Measurements from ENCODE around the gene SDK1. TPM values are rescaled to one million over a fixed set of nuclear protein-coding genes. Genes with fewer than 3 reads are reported as not detected.

Gene SDK1
- total RNA-seq, 1 donor from 2014 or later, result 7.5 TPM

DNA sequence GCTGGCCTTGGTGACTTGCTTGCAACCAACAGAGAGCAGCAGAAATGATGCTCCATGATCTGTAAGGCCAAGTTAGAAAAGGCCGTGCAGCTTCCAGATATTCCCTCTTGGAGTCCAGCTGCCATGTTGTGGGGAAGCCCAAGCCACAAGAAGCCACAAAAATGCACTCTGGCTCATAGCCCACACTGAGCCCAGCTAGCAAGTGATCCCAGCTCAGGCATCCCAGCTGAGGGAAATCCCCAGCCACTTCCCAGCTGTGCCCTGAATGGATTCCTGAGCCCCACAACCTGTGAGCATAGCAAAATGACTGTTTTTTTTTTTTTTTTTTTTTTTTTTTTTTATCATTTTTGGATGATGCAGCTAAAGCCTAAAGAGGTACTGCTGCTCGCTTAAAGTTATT lies 11.1 kb upstream of the SDK1 start:
- no peak for DNase-seq (ENCODE audit: low spot score)

DNA sequence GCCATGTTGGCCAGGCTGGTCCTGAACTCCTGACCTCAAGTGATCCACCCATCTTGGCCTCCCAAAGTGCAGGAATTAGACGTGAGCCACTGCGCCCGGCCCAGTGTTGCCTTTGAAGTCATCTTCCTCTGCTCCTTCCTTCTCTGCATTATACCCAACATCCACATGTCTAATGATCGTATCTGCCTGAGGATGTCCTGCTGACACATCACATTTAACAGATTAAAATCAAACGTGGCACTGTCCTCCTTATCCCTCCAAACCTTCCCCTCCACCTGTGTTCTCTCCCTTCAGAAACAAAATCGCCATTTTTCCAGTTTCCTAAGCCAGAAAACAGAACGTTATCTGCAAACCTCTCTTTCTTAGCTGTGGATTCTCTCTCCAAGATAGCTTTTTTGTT lies 8.4 kb upstream of the SDK1 start:
- no peak for DNase-seq (ENCODE audit: low spot score)

DNA sequence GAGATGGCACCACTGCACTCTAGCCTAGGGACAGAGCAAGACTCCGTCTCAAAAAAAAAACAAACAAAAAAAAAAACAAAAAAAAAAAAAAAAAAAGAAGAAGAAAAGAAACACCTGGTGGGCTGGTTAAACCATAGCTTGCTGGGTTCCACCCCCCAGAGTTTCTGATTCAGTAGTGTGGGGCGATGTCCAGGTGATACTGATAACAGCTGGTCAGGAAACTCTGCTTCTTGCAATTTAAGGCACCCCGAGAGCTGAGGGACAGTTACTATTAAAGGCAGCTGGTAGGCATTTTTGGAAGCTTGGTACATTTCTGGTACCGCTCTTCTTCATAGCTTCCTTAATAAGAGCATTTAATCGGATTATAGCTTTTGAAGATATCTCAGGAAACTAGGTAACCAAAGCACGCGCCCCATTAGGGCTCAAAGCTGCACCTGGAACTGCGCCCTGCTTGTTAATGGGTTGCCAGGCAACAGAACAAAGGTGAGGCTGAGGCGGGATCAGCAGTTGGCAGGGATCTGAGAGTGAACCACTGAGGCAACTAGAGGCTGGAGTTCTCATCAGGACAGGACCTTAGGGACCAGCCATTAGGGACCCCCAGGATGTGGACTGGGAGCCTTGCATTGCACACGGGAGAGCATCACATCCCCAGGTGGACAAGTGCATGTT lies 6.5 kb upstream of the SDK1 start:
- no peak for DNase-seq (ENCODE audit: low spot score)

DNA sequence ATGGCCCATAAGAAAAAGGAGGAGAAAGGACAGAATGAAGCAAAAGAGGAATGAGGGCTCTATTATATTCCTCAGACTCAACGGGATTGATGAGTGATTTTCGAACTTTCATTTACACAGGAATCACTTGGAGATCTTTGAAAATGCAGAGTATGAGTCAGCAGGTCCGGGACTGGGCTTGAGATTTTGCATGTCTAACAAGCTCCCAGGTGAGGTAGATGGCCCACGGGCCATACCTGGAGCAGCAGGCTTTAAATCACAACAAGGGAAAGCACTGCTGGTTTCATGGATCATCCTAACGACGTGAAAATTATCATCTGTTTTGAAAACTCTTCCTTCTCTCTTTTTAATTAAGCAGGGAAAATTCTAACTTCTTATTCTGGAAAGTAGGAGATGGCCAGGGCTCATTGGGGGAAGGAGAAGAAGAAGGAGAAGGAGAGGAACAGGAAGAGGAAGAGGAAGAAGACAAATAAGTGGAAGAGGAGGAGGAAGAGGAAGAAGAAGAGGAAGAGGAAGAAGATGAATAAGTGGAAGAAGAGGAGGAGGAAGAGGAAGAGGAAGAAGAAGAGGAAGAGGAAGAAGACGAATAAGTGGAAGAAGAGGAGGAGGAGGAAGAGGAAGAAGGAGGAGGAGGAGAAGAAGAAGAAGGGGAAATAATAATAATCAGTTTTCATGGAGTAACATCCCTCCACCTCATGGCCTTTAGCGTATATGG lies 3.8 kb upstream of the SDK1 start:
- DNase-seq (ENCODE audit: low spot score), result no peak

DNA sequence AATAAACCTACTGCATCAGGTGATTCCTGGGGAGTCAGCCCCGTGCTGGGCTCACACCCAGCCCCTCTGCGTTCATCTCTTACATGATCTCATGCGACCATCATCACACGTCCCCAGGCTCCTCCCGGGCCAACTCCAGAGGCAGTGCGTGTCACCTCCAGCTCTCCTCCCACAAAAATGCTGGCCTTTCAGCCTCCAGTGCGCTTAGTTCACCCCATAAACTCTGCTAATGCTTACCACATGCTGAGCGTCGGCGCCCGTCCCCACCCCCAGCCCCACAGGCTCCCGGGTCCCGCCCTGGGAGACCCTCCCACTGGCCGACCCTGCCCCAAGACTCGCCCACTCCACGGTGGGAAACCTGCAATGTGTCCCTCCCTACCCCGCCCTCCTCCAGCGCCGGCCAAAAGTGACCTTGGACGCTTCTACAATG lies 816 bp upstream of the SDK1 start:
- DNase-seq (ENCODE audit: low spot score), result no peak

DNA sequence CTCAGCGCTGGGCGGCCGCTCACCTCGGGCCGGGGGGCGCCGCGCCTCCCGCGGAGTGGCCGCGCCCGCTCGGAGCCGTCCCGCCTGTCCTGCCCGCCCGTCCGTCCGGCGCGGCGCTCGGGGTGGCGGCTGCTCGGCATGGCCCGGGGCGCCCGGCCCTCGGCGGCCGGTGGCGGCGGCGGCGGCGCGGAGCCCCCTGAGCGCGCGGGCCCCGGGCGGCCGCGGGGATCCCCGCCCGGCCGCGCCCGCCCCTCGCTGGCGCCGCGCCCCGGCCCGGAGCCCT lies 338 bp downstream of the SDK1 start:
- no peak for DNase-seq (ENCODE audit: low spot score)

DNA sequence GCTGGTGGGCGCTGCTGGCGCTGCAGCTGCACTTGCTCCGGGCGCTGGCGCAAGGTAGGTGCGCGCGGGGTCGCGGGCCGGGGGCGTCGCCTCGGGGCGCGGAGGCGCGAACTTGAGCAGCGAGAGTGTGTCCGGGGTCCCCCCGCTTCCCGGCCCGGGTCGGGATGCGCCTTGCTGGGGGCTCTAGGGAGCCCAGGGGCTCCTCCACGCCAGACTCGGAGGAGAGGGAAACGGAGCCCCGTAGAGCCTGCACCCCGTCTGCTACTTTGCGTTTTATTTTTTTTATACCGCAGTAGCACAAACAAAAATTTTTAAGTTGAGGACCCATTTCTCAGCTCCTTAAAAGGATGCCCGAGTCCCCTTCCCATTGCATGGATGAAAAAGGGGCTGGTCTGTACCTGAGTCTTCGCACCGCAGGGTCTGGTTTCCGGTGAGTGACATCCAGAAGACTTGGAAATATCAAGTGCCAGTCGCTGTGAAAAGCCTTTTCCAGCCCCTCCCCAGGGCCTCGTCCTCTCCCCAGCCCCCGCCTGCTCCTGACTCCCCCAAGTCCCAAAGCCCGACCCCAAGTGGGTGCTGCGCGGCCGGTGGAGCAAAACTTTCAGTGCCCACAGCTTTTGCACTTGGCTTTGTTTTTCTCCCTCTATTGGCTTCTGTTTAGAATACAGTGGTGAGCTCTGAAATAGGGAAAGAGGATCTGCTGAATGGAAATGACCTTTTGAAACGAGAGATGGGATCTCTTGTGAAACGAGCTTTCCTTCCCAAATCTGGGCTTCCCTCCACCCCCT lies 973 bp downstream of the SDK1 start:
- DNase-seq (ENCODE audit: low spot score), result no peak

DNA sequence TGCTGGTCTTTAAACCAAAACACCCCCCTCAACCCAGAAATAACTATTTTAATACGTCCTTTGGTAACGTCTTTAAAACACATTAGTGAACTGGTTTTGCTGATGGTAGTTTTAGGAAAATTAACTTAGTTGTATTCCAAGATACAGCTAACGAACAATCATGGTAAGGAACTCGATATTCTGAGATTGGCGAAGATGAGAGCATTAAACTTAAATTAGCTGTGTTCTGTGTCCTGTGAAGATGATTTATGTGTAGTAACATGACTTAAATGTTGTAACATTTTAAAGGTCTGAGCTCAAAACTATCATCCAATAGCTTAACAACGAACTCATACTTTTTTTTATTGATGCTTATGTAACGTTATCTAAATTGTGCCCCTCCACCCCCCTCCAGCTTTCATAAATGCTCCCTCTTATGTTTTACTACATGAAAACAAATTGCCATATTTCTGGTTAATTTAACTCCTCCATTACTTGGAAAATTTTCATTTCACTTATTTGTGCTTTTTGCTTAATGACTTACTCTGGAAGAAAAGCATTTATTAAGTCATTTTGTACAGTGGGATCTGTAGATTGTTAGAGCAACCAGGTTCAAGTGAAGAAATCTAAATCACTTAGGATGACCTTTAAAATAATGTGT lies 1.7 kb downstream of the SDK1 start:
- no peak for DNase-seq (ENCODE audit: low spot score)

DNA sequence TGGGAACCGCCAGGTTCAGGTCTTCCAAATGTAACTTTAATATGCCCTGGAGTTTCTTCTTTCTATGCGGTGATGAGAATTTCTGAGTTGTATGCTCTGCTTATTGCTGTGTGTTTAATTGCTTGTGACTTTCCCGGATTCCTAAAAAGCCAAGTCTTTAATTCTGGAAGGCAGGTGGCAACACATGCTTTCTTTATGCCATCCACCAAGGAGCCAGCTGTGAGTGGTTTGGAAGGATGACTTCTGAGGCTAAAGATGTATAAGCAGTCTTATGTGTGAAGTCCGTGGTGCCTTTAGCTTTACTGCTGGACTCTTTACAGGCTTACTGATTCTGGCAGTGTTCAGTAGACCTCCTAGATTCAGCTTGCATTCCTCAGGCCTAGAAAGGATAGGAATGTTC lies 3.1 kb downstream of the SDK1 start:
- DNase-seq (ENCODE audit: low spot score), result no peak

DNA sequence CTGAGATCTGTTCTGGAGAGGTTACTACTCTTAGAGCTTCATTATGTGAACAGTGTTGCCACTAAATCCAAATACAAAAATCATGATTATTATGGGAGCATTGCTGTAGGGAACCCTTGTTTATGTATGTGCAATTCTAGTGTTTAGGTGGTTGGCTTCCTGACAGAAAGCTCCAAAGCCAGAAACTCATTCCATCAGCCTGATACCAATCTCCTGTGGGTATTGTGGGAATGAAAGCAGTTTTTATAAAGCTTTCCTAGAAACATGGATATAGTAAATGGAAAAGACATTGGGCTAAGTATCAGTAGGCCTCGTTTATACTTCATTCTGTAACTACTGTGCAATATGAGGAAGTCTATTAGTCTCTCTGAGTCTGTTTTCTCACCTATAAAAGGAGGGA lies 6.4 kb downstream of the SDK1 start:
- DNase-seq (ENCODE audit: low spot score), result no peak

DNA sequence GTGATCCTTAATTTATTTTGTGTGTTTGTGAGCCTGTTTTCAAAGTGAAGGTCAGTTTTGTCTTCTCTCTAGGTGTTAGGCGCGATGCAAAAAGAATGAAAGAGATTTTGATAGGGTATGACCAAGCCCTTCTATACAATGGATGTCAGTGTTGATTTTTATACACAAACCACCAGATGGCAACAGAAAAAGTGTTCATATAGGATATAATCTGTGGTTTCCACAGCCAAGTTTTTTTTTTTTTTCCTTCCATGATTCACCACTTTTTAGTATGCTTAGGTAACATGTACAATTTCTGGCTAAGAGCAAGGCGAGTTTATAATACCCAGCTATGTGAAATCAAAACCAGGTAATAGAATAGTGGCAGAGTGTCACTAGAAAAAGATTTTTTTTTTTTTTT lies 8.1 kb downstream of the SDK1 start:
- DNase-seq (ENCODE audit: low spot score), result no peak

DNA sequence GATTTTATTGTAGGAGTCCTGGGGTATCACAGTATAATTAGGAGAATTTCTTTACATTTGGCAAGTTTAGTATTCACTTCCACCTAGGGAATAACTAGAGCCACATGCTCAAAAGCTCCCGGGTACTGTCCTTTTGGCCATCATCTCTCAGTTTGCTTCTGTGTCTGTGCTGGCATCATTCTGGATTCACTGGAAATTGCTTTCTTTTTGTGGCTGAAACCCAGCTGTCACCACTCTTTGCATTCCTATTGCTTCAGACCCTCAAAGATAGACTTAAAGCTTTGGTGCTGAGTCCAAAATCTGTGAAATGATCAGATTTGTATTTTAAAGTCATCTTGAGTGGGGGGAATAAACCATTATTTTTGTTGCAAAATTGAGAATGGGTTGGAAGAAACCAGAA lies 8.9 kb downstream of the SDK1 start:
- DNase-seq (ENCODE audit: low spot score), result no peak

DNA sequence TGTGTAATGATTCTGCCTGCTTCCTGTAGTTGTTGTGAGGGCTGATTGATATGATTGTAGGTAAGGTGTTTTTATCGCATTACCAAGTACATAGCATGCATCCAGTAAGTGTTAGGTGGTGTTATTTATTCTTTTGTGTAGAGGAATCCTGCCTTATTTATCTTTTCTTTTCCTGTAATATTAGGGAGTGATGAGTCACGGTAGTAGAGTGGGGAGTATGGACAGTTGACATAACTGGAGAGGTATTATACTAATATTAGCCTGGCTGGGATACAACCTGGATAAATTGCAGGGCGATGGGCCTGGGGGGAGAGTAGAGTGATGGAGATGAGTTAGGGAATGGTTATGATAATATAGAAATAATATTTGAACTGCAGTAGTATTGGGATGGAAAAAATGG lies 9.8 kb downstream of the SDK1 start:
- DNase-seq (ENCODE audit: low spot score), result no peak

DNA sequence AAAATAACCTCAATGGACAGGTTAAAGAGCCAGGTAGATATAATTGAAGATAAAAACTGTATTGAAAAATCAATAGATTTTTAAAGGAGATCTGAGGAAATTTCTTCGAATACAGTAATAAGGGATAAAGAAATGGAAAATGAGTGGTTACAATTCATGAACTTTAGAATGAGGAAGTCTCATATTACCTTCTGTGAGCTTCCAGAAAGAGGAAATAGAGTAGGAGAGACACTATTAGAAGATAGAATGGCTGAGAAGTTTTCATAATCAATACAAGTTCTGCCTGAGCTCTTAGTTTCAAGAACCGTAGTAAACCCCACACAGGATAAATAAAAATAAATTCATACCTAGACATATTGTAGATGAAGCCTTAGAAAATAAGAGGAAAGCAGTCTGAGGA lies 11.5 kb downstream of the SDK1 start:
- no peak for DNase-seq (ENCODE audit: low spot score)

DNA sequence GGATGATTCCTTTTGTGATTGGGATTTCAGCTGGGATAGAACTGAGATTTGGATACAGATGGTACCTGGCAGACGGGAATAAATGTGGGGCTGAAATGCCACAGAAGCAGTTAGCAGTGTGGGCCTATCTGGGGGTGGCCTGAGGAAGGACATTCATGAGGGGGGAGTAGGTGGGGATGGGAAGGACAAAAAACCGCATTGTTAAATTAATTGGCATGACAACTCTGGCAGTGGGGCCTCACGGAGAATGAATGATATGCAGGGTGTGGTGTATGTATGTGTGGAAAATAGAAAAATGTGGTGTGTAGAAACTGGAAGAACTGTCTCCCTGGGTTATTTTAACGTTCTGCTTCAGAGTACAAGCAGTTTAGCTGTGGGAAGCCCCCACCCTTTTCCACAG lies 17.8 kb downstream of the SDK1 start:
- no peak for DNase-seq (ENCODE audit: low spot score)

DNA sequence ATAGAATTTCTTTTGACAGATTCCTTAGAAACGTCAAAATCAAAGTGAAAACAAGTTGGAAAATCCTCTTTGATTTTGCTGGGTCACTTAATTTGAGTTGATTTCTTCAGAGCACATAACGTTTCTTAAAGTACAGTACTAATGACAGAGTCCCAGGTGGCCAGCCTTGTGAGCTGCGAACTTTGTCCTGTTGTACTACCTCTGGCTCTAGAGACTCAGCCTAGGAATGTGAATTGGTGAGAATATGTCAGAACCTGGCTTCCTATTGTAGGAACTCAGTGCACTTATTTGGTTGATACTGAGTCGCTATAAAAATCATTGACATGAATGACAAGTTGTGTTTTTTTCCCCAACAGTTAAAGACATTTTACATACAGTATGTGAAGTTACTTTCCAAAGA lies 20.2 kb downstream of the SDK1 start:
- DNase-seq (ENCODE audit: low spot score), result no peak

DNA sequence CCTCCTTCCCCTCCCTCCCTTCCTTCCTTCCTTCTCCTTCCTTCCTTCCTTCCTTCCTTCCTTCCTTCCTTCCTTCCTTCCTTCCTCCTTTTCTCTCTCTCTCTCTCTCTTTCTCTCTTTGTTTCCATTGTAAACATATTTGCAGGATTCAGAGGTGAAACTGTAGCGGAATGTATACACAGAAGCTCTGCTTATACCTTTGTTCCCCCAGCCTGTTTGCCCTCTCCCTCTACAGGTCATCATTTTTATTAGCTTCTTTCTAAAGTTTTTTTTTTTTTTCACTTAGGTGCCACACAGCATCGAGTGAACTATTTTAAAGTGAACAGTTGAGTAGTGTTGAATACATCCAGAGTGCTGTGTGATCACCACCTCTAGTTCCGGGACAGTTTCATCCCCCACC lies 20.7 kb downstream of the SDK1 start:
- no peak for DNase-seq (ENCODE audit: low spot score)

DNA sequence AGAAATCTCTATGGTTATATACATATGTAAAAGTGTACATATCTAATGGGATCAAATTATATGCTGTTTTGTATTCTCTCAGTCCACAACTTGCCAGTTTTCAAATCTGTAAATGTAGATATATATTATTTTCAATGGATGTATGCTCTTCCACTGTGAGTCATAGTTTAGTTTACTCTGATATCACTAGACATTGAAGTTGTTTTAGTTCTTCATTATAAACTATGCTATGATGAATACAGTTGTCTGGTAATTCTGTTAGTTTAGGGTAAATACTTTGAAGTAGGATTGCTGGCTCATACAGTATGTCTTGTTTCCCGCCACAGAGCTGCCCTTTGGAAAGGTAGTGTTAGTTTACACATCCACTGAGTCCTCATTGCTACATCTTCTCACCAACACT lies 25.2 kb downstream of the SDK1 start:
- DNase-seq (ENCODE audit: low spot score), result no peak

DNA sequence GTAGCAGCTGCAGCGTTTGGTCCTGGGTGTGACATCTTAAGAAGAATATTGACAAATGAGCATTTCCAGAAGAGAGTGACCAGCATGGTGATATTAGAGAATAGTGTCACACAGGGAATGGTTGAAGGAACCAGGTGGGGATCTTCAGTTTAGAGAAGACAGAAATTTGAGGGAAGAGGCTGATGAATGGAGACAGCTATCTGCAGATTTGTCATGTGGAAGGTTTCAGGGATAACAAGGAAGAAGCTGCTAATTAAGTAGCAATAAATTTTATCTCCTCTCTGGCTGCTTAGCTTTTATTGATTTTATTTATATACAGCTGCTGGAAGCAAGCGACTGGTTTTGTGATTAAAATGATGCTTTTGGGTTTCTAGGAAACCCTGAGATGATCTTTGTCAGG lies 26.0 kb downstream of the SDK1 start:
- no peak for DNase-seq (ENCODE audit: low spot score)

DNA sequence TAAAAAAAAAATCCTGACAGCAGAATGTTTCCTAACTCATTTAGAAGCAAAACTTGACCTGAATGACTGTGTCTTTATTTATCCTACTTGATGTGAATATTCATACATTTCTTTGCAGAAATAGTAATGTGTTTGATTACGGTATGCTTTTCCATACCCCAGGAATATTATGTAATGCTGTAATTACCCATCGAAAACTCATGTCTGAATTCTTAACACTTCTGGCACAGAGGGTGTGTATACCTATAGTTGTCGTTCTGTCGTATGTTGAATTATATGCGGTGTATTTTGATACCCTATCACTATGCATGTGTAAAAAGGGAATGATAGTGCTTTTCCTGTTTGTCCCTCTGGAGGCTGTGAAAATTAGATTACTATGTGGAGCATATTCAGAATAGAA lies 26.6 kb downstream of the SDK1 start:
- DNase-seq (ENCODE audit: low spot score), result no peak

DNA sequence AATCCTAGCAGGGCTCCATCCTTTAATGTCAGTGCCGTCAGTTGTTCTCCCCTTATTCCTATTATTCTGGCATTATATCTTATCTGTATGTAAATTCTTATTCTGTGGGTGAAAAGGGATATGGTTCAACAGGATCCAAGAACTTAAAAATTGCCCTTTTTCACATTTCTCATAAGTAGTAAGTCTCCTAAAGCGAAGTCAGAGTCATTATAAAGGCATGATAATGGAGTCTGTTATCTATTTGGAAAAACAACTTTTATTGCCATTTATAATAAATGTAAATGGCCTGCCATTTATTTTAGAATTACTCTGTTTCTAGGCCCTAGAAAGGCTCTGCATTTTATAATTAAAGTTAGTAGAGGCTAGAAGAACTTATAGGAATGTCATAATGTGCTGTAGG lies 31.3 kb downstream of the SDK1 start:
- DNase-seq (ENCODE audit: low spot score), result no peak

DNA sequence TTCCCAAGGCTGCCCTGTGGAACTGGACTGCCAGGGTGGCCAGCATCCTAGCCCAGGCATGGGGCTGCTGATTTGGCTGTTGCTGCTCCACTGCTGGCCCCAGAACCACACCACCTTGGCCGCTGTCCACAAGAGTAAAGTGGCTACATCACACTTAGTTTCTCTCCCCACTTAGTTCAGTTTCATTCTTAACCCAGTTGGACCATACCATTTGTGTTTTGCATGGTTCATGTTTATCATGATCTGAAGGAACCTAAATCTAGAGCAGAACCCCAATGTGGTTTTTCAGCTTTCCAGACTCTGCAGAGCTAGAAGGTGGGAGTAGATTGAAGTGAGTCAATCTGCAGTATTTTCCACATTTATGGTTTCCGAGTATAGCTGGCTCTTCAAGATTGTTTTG lies 32.8 kb downstream of the SDK1 start:
- no peak for DNase-seq (ENCODE audit: low spot score)

Data from mesenteric fat pad (tissue), 1 donor.